Adrenal gland (tissue), 5 donors: ENCODE measurements around the gene SRPK2.

Source experiments
- CTCF ChIP-seq, 6 experiments: fragments of 450-650 bp in 4 of 6; fragments of 200-600 bp in 2 of 6; sonication (generic) in 1 of 6; IDR thresholded peaks; 1 replicate in 5 of 6; 2 replicates in 1 of 6; pipeline versions ENCODE4 v1.5.1 to v1.8.0; 2016 to 2021; ENCODE audit warnings: antibody characterized with exemption in 6 of 6, mild to moderate bottlenecking in 2 of 6, moderate library complexity in 1 of 6
- POLR2A ChIP-seq, 2 donors: fragments of 450-650 bp; IDR thresholded peaks; one replicate each; pipeline ENCODE4 v1.6.1; 2017; ENCODE audit warnings: antibody characterized with exemption in 2 of 2, mild to moderate bottlenecking in 2 of 2, moderate library complexity in 1 of 2
- donor health status: DM: no; HTN: no; CAD: no.

- no peak for TF ChIP-seq CTCF (IDR thresholded peaks at IDR 0.05)
- TF ChIP-seq POLR2A (IDR thresholded peaks at IDR 0.05), result no peak
These were observed 186.1 kb downstream of the SRPK2 start for GRCh38 chr7:105202616-105203015.
